OCI-LY1 (cell line): Measurements from ENCODE around the gene NMT2.

Source experiments
- EZH2 ChIP-seq: fragments of 200-600 bp; sonication (generic), shearing (Covaris generic); IDR thresholded peaks from 2 replicates; pipeline ENCODE4 v1.8.0; 2017; ENCODE audit warnings: borderline replicate concordance, mixed run types, mild to moderate bottlenecking, antibody characterized with exemption, low read length, moderate library complexity, mixed read lengths
- TF ChIP-seq, protein P1 (sequence below): fragments of 200-600 bp; sonication (generic), shearing (Covaris generic); IDR thresholded peaks from 2 replicates; pipeline ENCODE4 v1.5.1; 2017; ENCODE audit warnings: mild to moderate bottlenecking, antibody characterized with exemption, low read length, moderate library complexity, mixed read lengths

GRCh38 chr10:15116225-15116624 lies 52.3 kb downstream of the NMT2 start:
- TF ChIP-seq, protein P1, sequence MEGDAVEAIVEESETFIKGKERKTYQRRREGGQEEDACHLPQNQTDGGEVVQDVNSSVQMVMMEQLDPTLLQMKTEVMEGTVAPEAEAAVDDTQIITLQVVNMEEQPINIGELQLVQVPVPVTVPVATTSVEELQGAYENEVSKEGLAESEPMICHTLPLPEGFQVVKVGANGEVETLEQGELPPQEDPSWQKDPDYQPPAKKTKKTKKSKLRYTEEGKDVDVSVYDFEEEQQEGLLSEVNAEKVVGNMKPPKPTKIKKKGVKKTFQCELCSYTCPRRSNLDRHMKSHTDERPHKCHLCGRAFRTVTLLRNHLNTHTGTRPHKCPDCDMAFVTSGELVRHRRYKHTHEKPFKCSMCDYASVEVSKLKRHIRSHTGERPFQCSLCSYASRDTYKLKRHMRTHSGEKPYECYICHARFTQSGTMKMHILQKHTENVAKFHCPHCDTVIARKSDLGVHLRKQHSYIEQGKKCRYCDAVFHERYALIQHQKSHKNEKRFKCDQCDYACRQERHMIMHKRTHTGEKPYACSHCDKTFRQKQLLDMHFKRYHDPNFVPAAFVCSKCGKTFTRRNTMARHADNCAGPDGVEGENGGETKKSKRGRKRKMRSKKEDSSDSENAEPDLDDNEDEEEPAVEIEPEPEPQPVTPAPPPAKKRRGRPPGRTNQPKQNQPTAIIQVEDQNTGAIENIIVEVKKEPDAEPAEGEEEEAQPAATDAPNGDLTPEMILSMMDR, result no peak
- no peak for TF ChIP-seq EZH2
